HepG2 (cell line): ENCODE results near the gene NDUFS2. TPM values are rescaled to one million over a fixed set of nuclear protein-coding genes. Genes with fewer than 3 reads are reported as not detected.

Source experiments
- CBFB ChIP-seq: sonication (generic); formaldehyde crosslinking; IDR thresholded peaks from 2 replicates; pipeline ENCODE4 v1.4.0; 2020; ENCODE audit warnings: missing genetic modification reagents
- CHD4 ChIP-seq: fragments of 200-600 bp; sonication (generic); IDR thresholded peaks from 2 replicates; pipeline ENCODE4 v1.7.0; 2017; ENCODE audit warnings: mild to moderate bottlenecking, low read length, borderline replicate concordance
- CREB1 ChIP-seq, 2 experiments: fragments of 450-650 bp in 1 of 2; IDR thresholded peaks; 2 replicates each; pipeline ENCODE4 v1.6.1; 2016 to 2017; ENCODE audit warnings: control low read depth in 1 of 2, mild to moderate bottlenecking in 1 of 2, missing compliant biosample characterization in 1 of 2, missing genetic modification characterization in 1 of 2
- EP300 ChIP-seq, 3 experiments: sonication (generic) in 1 of 3; formaldehyde crosslinking in 1 of 3; IDR thresholded peaks; 2 replicates each; pipeline versions ENCODE4 v1.5.1 to v1.6.1; 2011 to 2020; ENCODE audit warnings: low read depth in 2 of 3, low read length in 2 of 3, borderline replicate concordance in 1 of 3, improper control_type of control experiment in 1 of 3, mild to moderate bottlenecking in 1 of 3, missing genetic modification reagents in 1 of 3, moderate library complexity in 1 of 3
- HCFC1 ChIP-seq: fragments of 150-350 bp; IDR thresholded peaks from 2 replicates; pipeline ENCODE4 v1.6.1; 2014; ENCODE audit warnings: low read depth, low read length
- HNF4G ChIP-seq, 2 experiments: sonication (generic) in 1 of 2; formaldehyde crosslinking in 1 of 2; IDR thresholded peaks; 2 replicates each; pipeline versions ENCODE4 v1.4.0 to v1.6.1; 2011 to 2020; ENCODE audit warnings: borderline replicate concordance in 2 of 2, low read depth in 2 of 2, mild to moderate bottlenecking in 2 of 2, low read length in 1 of 2, missing genetic modification reagents in 1 of 2, moderate library complexity in 1 of 2
- MED1 ChIP-seq: sonication (generic); formaldehyde crosslinking; IDR thresholded peaks from 2 replicates; pipeline ENCODE4 v1.4.0; 2020; ENCODE audit warnings: missing genetic modification reagents
- MTA1 ChIP-seq: sonication (generic); formaldehyde crosslinking; IDR thresholded peaks from 2 replicates; pipeline ENCODE4 v1.4.0; 2020; ENCODE audit warnings: missing genetic modification reagents, mild to moderate bottlenecking, borderline replicate concordance
- PAX8 ChIP-seq: sonication (generic); formaldehyde crosslinking; IDR thresholded peaks from 2 replicates; pipeline ENCODE4 v1.8.0; 2022; ENCODE audit warnings: mild to moderate bottlenecking, missing genetic modification reagents, borderline replicate concordance
- PHF5A ChIP-seq: IDR thresholded peaks from one replicate; pipeline ENCODE4 v1.6.1; 2018; ENCODE audit warnings: low read depth, missing genetic modification reagents; ENCODE audit not compliant: unreplicated experiment
- SPEN ChIP-seq: sonication (generic); formaldehyde crosslinking; IDR thresholded peaks from 2 replicates; pipeline ENCODE4 v1.5.1; 2020; ENCODE audit warnings: low read depth, mild to moderate bottlenecking, missing genetic modification reagents
- SRSF9 ChIP-seq: fragments of 200-400 bp; formaldehyde crosslinking; IDR thresholded peaks from 2 replicates; pipeline ENCODE4 v1.6.1; 2018; ENCODE audit warnings: borderline replicate concordance, mild to moderate bottlenecking, low read depth, low read length; ENCODE audit not compliant: insufficient read depth, poor library complexity, severe bottlenecking
- SSRP1 ChIP-seq: IDR thresholded peaks from 2 replicates; pipeline ENCODE4 v1.6.1; 2016; ENCODE audit warnings: control low read depth
- ZNF317 ChIP-seq: sonication (generic); formaldehyde crosslinking; IDR thresholded peaks from 2 replicates; pipeline ENCODE4 v1.5.0; 2020; ENCODE audit warnings: mild to moderate bottlenecking, missing genetic modification reagents
- polyA plus RNA-seq, 8 experiments: library from polyadenylated mRNA; depleted of rRNA in 3 of 8; stranded (reverse) in 7 of 8; unstranded in 1 of 8; fragments of >200 nt; fragmentation: Illumina TruSeq in 4 of 8; extraction: Trizol in 4 of 8; gene quantifications; 2 replicates each; pipeline versions ENCODE4 v1.2.1 to v1.2.3, GENCODE V29; 2011 to 2016; ENCODE audit warnings: low read depth in 4 of 8, missing spikeins in 1 of 8, mixed read lengths in 1 of 8; ENCODE audit not compliant: insufficient read depth in 1 of 8
- total RNA-seq, 5 experiments: library from RNA; depleted of rRNA; stranded (reverse); fragments of >200 nt; fragmentation: Illumina TruSeq; extraction: Trizol; gene quantifications; 2 replicates each; pipeline ENCODE4 v1.2.3, GENCODE V29; 2016; ENCODE audit warnings: low read depth in 1 of 5
- TF ChIP-seq, protein P1 (sequence below): sonication (generic); formaldehyde crosslinking; IDR thresholded peaks from 2 replicates; pipeline ENCODE4 v1.4.0; 2020; ENCODE audit warnings: low read depth, mild to moderate bottlenecking, missing genetic modification reagents
- TF ChIP-seq, protein P2 (sequence below): sonication (generic); formaldehyde crosslinking; conservative IDR thresholded peaks from 2 replicates; pipeline ENCODE4 v1.8.1; 2023; ENCODE audit warnings: missing genetic modification reagents
- TF ChIP-seq, protein P3 (sequence below): sonication (generic); formaldehyde crosslinking; IDR thresholded peaks from 2 replicates; pipeline ENCODE4 v1.4.0; 2020; ENCODE audit warnings: missing genetic modification reagents, borderline replicate concordance
- TF ChIP-seq, protein P4 (sequence below): sonication (generic); formaldehyde crosslinking; IDR thresholded peaks from 2 replicates; pipeline ENCODE4 v1.4.0; 2020; ENCODE audit warnings: missing genetic modification reagents, mild to moderate bottlenecking, borderline replicate concordance
- TF ChIP-seq, protein P5 (sequence below): sonication (generic); formaldehyde crosslinking; IDR thresholded peaks from 2 replicates; pipeline ENCODE4 v1.8.0; 2022; ENCODE audit warnings: mild to moderate bottlenecking, missing genetic modification reagents

Gene NDUFS2
- total and polyA plus RNA-seq, 2 of the 13 experiments (the other 11 are each of a cell fraction or from before 2014, with no cell fraction given), result 89.9 to 118 TPM

DNA sequence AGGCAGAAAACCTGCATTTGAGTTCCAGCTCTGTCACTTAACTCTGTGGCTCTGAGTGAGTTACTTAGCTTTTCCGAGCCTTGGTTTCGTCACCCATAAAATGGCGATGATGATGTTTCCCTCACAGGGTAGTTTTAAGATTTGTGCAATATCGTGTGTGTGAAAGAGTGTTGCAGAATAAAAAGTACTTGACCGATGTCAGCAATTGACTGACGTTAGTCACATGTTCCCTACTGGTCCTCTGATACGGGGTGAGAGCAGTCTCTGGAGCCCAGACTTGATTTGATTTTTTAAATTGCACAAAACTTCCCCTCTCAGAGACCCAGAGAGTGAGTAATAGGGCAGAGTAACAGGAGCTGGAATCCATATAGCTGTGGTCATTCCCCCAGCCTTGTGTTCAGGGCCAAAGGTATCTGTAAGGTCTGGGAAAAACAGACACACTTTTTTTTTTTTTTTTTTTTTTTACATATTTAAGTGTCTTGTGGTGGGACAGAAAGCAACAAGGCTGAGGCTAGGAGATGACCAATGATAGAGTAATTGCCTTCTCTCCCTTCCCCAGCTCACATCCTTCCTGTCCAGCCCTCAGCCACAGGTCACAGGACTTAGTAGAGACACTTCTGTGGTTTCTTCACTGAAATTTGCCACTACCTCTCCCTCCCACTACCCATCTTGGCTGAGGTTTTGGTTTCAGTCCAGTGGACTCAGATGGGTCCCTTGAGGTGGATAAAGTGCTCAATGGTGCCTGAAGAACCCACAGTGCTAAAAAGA lies 15.0 kb downstream of the NDUFS2 start (continued):
- peak; percentile 19; the same call in 1 of the 2 replicates for TF ChIP-seq MED1
- 0 out of 2 replicates have a peak, but pooled peaks have one; percentile 27 for TF ChIP-seq CREB1 (IDR thresholded peaks at IDR 0.05)
- no peak; the same call in 1 of the 2 replicates for TF ChIP-seq CREB1 (CRISPR knock-in tag; IDR thresholded peaks at IDR 0.05)
- TF ChIP-seq EP300 (IDR thresholded peaks at IDR 0.05; ENCODE audit: low read depth in 2 of 2, low read length in 2 of 2), result 0 out of 4 replicates have a peak, but pooled peaks of 1 of the 2 experiments have one; percentile 16
- TF ChIP-seq EP300 (CRISPR knock-in tag; IDR thresholded peaks at IDR 0.05; ENCODE audit: borderline replicate concordance), result no peak
- TF ChIP-seq, protein P1, sequence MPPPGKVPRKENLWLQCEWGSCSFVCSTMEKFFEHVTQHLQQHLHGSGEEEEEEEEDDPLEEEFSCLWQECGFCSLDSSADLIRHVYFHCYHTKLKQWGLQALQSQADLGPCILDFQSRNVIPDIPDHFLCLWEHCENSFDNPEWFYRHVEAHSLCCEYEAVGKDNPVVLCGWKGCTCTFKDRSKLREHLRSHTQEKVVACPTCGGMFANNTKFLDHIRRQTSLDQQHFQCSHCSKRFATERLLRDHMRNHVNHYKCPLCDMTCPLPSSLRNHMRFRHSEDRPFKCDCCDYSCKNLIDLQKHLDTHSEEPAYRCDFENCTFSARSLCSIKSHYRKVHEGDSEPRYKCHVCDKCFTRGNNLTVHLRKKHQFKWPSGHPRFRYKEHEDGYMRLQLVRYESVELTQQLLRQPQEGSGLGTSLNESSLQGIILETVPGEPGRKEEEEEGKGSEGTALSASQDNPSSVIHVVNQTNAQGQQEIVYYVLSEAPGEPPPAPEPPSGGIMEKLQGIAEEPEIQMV (CRISPR knock-in tag), result no peak
- TF ChIP-seq, protein P2, sequence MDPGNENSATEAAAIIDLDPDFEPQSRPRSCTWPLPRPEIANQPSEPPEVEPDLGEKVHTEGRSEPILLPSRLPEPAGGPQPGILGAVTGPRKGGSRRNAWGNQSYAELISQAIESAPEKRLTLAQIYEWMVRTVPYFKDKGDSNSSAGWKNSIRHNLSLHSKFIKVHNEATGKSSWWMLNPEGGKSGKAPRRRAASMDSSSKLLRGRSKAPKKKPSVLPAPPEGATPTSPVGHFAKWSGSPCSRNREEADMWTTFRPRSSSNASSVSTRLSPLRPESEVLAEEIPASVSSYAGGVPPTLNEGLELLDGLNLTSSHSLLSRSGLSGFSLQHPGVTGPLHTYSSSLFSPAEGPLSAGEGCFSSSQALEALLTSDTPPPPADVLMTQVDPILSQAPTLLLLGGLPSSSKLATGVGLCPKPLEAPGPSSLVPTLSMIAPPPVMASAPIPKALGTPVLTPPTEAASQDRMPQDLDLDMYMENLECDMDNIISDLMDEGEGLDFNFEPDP (CRISPR knock-in tag), result no peak
- no peak for TF ChIP-seq PHF5A (CRISPR knock-in tag)
- TF ChIP-seq PAX8 (CRISPR knock-in tag), result 0 out of 2 replicates have a peak, but pooled peaks have one; percentile 40
- no peak for TF ChIP-seq MTA1 (CRISPR knock-in tag)
- TF ChIP-seq SPEN, result 0 out of 2 replicates have a peak, but pooled peaks have one; percentile 22
- TF ChIP-seq, protein P3, sequence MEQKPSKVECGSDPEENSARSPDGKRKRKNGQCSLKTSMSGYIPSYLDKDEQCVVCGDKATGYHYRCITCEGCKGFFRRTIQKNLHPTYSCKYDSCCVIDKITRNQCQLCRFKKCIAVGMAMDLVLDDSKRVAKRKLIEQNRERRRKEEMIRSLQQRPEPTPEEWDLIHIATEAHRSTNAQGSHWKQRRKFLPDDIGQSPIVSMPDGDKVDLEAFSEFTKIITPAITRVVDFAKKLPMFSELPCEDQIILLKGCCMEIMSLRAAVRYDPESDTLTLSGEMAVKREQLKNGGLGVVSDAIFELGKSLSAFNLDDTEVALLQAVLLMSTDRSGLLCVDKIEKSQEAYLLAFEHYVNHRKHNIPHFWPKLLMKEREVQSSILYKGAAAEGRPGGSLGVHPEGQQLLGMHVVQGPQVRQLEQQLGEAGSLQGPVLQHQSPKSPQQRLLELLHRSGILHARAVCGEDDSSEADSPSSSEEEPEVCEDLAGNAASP (CRISPR knock-in tag), result 0 out of 2 replicates have a peak, but pooled peaks have one; percentile 5
- TF ChIP-seq, protein P4, sequence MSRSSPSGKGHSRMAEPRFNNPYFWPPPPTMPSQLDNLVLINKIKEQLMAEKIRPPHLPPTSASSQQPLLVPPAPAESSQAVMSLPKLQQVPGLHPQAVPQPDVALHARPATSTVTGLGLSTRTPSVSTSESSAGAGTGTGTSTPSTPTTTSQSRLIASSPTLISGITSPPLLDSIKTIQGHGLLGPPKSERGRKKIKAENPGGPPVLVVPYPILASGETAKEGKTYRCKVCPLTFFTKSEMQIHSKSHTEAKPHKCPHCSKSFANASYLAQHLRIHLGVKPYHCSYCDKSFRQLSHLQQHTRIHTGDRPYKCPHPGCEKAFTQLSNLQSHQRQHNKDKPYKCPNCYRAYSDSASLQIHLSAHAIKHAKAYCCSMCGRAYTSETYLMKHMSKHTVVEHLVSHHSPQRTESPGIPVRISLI (CRISPR knock-in tag), result peak; percentile 63
- 0 out of 2 replicates have a peak, but pooled peaks have one; percentile 75 for TF ChIP-seq SSRP1
- no peak for TF ChIP-seq CBFB (CRISPR knock-in tag)
- no peak for TF ChIP-seq HCFC1
- no peak for TF ChIP-seq CHD4
- TF ChIP-seq, protein P5, sequence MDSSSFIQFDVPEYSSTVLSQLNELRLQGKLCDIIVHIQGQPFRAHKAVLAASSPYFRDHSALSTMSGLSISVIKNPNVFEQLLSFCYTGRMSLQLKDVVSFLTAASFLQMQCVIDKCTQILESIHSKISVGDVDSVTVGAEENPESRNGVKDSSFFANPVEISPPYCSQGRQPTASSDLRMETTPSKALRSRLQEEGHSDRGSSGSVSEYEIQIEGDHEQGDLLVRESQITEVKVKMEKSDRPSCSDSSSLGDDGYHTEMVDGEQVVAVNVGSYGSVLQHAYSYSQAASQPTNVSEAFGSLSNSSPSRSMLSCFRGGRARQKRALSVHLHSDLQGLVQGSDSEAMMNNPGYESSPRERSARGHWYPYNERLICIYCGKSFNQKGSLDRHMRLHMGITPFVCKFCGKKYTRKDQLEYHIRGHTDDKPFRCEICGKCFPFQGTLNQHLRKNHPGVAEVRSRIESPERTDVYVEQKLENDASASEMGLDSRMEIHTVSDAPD (CRISPR knock-in tag), result no peak
- TF ChIP-seq HNF4G (IDR thresholded peaks at IDR 0.05; ENCODE audit: borderline replicate concordance, low read depth, low read length), result 0 out of 2 replicates have a peak, but pooled peaks have one; percentile 9
- no peak for TF ChIP-seq HNF4G (CRISPR knock-in tag; IDR thresholded peaks at IDR 0.05; ENCODE audit: borderline replicate concordance, low read depth)
- TF ChIP-seq SRSF9, result no peak
- TF ChIP-seq ZNF317 (CRISPR knock-in tag), result no peak
